Posterior vena cava (tissue), 2 donors: Measurements from ENCODE around the gene OR6N2. TPM values are rescaled to one million over a fixed set of nuclear protein-coding genes. Genes with fewer than 3 reads are reported as not detected.

Source experiments
- DNase-seq: peaks from one replicate; pipeline ENCODE4 v3.0.0-alpha.2; 2020; ENCODE audit warnings: low spot score
- intact Hi-C, 2 donors: fragments of 100-400 bp; cut with DNase I; formaldehyde crosslinking; loops; one replicate each; pipeline versions ENCODE4 v1.14.1 to v1.14.2; 2022 to 2023
- total RNA-seq, 2 donors: library from RNA; stranded (reverse); fragmentation: NEBNext Ultra II Directional; extraction: Animal tissue kit (Norgen Biotek cat#: 25700); gene quantifications; one replicate each; pipeline ENCODE4 v1.2.1, GENCODE V29; 2021
- donor health status: DM: yes; HTN: yes; CAD: no.
- donor health status: DM: yes; HTN: yes; CAD: no.

The OR6N2 gene
- total RNA-seq, 2 donors from 2014 or later, result not detected

- intact Hi-C loops, result no loop called here
- no peak for DNase-seq
These were observed 8.8 kb downstream of the OR6N2 start, which contains the start of gene OR6N1 for GRCh38 chr1:158771950-158772866. Gene OR6N1 (minus strand): TSS chr1:158772195. CDS start chr1:158766682, 5,513 bp downstream.

DNA sequence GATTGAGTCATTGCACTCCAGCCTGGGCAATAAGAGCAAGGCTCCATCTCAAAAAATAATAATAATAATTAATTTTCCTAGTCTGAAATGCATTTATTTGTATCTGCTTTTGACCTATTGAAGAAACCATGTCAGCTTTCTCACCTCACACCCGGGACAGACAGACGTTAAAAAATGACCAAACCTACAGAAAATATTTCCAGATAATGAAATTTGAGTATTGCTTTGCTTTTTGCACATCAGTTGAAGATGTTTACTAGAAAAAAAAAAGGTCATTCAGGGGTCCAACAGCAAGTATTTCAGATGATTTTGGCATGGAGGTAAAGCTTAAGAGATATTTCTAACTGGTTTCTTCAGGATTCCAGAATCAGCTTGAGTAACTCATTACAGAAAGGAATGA is 26.6 kb downstream of the OR6N2 start, which contains the start of gene OR6K6:
Gene OR6K6, plus strand, starts transcription at position 301 of the 400 bp plus-strand sequence. CDS start 168 bp downstream, outside the sequence.
- intact Hi-C loops, result no loop called here

DNA sequence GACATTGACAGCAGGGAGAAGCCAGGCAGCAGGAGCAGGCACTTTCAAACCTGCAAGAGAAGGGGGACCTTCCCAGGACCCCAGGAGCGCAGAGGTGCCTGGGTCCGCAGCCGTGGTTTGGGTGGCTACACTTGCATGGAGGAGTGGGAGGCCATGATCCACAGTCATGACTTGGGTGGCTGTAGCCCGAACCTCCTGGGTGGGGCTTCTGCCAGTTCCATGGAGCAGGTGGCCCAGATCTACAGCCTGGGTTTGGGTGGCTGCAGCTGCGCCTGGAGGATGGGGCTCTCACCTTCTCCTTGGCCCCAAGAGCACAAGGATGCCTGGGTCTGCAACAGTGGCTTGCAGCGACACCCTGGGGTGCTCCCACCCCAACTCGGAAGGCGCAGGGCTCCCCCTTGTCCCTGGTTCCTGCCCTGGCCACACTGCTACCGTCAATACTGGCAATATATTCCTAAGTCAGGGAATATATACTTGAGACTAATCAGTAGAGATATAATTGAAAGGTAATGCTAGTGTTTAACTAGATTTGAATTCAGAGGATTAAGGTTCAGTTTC is 28.8 kb downstream of the OR6N2 start:
- no peak for DNase-seq
- intact Hi-C loops, result no loop called here

More for the DNA sequence above, 26.6 kb downstream of the OR6N2 start, which contains the start of gene OR6K6:
- DNase-seq, result no peak

DNA sequence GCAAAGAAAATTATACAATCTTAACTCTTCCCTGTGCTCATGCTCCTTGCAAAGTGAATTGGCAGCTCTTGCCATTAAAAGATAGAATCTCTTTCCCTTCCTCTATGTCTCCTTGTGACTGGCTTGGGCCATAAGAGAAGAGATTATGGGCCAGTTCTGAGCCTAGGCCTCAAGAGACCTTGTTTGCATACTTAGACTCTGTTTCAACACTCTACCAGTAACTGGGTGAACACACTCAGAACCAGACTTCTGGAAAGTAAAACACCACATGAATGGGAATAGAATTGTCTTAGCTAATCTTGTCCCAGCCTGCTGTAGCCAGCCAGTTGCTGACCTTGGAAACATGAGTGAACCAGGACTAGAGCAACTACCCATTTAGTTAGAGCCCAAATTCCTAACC is 45.2 kb downstream of the OR6N2 start:
- intact Hi-C loops, result no loop called here
- no peak for DNase-seq

GRCh38 chr1:158732524-158732923 is 48.5 kb downstream of the OR6N2 start:
- DNase-seq, result no peak
- intact Hi-C loops, result no loop called here

DNA sequence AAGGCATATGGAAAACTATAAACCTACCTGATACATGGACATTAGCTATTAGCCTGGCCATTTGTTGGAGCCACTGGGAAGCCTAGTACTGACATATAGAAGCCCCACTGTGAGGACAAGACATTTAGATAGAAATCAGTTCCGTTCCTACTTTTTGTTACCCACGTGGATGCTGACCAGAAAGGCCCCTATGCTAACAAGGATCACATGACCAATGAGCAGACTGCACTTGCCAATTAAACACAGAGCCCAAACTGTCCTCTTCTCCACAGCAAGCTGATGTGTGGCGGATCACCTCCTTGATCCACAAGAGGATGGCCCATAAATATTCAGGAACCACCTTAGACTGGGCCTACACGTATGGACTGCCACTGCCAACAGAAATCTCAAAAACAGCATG is 49.3 kb downstream of the OR6N2 start:
- DNase-seq, result no peak
- intact Hi-C loops, result no loop called here

DNA sequence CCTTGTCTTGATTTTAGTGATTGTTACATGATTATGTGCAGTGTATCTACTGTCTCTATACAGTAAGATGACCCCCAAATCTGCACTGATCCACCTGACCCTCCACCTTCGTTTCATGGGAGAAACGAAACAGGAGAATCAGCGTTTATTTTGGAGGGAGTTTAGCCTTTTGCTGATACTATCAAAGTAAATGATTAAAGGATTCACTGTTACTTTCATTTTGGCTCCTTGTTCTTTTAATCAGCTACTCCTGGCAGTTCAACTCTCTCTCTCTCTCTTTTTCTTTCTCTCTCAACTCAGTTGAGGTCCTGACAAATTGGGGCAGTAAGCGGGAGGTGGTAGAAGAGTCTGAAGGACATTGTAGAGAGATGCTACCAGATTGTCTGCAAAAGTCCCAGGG is 50.6 kb downstream of the OR6N2 start:
- intact Hi-C loops, result no loop called here
- no peak for DNase-seq

- intact Hi-C loops, result no loop called here
- no peak for DNase-seq
These were observed 52.3 kb downstream of the OR6N2 start for GRCh38 chr1:158728510-158729225.

GRCh38 chr1:158724442-158724841 is 56.6 kb downstream of the OR6N2 start:
- DNase-seq, result no peak

More at GRCh38 chr1:158724442-158724841, 56.6 kb downstream of the OR6N2 start:
- intact Hi-C loops, result no loop called here

Other genes with a start within 250 kb of the OR6N2 start
- not detected for gene OR6Y1, start 226.8 kb downstream of the OR6N2 start, total RNA-seq
- not detected for gene OR6P1, start 210.6 kb downstream of the OR6N2 start, total RNA-seq
- not detected for gene OR10X1, start 201.3 kb downstream of the OR6N2 start, total RNA-seq
- not detected for gene OR10Z1, start 175.9 kb downstream of the OR6N2 start, total RNA-seq
- under 1 TPM; 0.56 to 0.62 TPM for gene SPTA1, start 94.5 kb downstream of the OR6N2 start, total RNA-seq
- gene OR6K2, start 80.6 kb downstream of the OR6N2 start, total RNA-seq, result not detected
- gene OR6K3, start 60.5 kb downstream of the OR6N2 start, total RNA-seq, result not detected
- not detected for gene OR6K6, start 26.5 kb downstream of the OR6N2 start, total RNA-seq
- not detected for gene OR6N1, start 9.0 kb downstream of the OR6N2 start, total RNA-seq
- gene MNDA, start 50.1 kb upstream of the OR6N2 start, total RNA-seq, result 10 to 100 TPM in 1 of 2 donors, 1 to 10 TPM in 1; 7.5 to 12.0 TPM
- 1 to 10 TPM; 1.6 to 3.4 TPM for gene PYHIN1, start 150.3 kb upstream of the OR6N2 start, total RNA-seq
- 10 to 100 TPM; 99.0 to 99.6 TPM for gene IFI16, start 228.7 kb upstream of the OR6N2 start, total RNA-seq